ENCODE data around the gene UBALD1.

UBALD1 gene

DNA sequence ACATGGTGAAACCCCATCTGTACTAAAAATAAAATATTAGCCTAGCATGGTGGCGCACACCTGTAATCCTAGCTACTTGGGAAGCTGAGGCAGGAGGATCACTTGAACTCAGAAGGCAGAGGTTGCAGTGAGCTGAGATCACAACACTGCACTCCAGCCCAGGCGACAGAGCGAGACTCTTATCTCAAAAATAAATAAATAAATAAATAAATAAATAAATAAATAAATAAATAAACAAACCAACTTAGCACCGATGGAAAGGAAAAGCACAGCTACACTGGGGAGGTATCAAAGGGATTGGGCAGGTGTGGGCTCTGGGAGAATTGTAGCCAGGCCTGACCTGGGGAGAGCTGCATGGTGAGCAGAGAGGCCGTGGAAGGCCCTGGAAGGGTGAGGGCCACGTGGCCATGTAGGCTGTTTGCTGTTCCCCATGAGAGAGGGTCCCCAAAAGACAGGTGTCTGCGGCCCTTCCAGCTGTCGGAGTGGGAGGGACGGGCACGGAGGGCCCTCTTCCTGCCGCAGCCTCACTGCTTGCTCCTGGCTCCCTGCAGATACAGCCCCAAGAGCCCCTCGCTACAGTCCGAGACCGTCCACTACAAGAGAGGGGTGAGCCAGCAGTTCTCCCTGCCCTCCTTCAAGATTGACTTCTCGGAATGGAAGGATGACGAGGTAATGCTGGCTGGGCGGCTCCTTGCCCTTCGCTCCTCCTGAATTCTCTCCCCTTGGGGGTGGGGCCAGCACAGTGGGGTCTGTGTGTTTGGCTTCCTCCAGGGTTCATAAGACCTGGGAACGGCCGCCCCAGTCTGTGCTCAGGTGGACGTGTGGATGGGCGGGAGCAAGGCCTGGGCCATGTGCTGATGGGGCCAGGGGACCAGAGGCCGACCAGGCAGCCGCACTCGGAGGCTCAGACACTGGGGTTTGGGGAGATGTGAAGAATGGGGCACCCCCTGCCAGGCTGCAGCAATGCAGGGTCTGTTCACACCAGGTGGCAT, 42.3 kb upstream of the UBALD1 start:
- no peak for DNase-seq (ENCODE audit: low read depth)
- TF ChIP-seq, protein P1, sequence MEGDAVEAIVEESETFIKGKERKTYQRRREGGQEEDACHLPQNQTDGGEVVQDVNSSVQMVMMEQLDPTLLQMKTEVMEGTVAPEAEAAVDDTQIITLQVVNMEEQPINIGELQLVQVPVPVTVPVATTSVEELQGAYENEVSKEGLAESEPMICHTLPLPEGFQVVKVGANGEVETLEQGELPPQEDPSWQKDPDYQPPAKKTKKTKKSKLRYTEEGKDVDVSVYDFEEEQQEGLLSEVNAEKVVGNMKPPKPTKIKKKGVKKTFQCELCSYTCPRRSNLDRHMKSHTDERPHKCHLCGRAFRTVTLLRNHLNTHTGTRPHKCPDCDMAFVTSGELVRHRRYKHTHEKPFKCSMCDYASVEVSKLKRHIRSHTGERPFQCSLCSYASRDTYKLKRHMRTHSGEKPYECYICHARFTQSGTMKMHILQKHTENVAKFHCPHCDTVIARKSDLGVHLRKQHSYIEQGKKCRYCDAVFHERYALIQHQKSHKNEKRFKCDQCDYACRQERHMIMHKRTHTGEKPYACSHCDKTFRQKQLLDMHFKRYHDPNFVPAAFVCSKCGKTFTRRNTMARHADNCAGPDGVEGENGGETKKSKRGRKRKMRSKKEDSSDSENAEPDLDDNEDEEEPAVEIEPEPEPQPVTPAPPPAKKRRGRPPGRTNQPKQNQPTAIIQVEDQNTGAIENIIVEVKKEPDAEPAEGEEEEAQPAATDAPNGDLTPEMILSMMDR (IDR thresholded peaks at IDR 0.05; ENCODE audit: insufficient read depth, low read depth, low read length, missing control alignments), result no peak
- H3K4me3 ChIP-seq (ENCODE audit: low read depth, low read length), result no peak overlapping the region

DNA sequence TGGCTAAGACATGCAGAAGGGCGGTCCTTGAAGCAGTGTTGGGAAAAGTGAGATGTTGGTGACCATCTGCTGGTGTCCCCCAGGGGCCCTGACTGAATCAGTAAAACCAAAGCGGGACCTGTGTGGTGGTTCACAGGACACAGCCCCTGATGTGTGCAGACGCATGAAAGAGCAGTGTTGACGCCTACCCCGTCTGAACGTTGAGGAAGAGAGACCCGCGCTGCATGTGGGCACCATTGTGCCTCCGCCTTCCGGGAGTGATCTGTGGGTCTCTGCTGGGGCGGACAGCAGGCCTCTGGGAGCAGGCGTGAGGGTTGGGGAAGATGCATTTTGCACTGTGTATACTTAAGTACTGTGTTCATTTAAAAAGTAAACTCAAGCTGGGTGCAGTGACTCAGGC, 41.5 kb upstream of the UBALD1 start:
- no peak for DNase-seq (ENCODE audit: low read depth)
- TF ChIP-seq, protein P1 (IDR thresholded peaks at IDR 0.05; ENCODE audit: insufficient read depth, low read depth, low read length, missing control alignments), result no peak
- no peak overlapping the region for H3K4me3 ChIP-seq (ENCODE audit: low read depth, low read length)

DNA sequence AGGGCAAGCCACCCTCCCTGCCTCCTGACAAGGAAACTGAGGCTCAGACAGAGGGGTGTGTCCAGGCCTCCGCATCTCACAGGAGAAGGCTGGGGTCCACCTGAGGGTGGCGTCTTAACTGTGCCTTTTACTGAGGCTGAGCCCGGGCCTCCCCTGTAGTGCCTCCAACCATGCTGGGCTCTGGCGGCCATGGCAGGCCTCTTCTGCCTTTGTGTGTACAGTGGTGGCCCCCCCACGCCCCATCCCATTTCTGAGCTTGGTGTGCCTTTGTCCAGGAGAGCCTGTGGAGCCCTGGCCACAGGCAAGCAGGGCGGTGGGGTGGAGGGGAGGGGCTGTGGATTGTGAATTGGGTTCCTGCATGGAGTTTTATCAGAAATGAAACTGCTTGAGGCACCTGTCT, 41.1 kb upstream of the UBALD1 start:
- no peak overlapping the region for H3K4me3 ChIP-seq (ENCODE audit: low read depth, low read length)
- TF ChIP-seq, protein P1 (IDR thresholded peaks at IDR 0.05; ENCODE audit: insufficient read depth, low read depth, low read length, missing control alignments), result no peak
- no peak for DNase-seq (ENCODE audit: low read depth)

DNA sequence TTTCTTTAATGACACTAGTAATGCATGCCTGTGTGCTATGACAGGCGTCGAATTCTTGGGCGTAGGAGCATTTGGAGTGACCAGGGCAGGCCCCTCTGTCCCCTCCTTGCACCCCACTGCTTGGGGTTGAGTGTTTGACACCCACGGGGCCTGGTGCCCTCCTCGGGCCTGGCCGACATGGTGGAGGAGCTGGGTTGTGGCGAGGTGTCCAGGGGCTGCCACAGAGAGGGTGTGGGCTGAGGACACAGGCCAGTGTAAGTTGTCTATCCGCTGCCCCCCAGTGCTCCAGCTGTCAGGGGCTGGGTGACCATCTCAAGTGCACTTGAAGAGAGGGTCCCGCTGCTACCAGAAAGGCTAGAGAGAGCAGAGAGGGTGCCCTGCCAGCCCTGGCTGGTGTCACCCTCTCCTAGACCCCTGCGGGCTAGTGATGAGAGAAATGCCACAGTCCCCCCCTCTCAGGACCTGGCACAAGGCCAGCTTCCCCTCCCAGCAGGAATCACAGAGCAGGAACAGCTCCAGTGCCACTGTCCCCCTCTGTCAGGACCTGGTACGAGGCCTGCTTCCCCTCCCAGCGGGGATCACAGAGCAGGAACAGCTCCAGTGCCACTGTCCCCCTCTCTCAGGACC, 40.4 kb upstream of the UBALD1 start:
- TF ChIP-seq, protein P1 (IDR thresholded peaks at IDR 0.05; ENCODE audit: insufficient read depth, low read depth, low read length, missing control alignments), result no peak
- no peak for DNase-seq (ENCODE audit: low read depth)
- no peak overlapping the region for H3K4me3 ChIP-seq (ENCODE audit: low read depth, low read length)

DNA sequence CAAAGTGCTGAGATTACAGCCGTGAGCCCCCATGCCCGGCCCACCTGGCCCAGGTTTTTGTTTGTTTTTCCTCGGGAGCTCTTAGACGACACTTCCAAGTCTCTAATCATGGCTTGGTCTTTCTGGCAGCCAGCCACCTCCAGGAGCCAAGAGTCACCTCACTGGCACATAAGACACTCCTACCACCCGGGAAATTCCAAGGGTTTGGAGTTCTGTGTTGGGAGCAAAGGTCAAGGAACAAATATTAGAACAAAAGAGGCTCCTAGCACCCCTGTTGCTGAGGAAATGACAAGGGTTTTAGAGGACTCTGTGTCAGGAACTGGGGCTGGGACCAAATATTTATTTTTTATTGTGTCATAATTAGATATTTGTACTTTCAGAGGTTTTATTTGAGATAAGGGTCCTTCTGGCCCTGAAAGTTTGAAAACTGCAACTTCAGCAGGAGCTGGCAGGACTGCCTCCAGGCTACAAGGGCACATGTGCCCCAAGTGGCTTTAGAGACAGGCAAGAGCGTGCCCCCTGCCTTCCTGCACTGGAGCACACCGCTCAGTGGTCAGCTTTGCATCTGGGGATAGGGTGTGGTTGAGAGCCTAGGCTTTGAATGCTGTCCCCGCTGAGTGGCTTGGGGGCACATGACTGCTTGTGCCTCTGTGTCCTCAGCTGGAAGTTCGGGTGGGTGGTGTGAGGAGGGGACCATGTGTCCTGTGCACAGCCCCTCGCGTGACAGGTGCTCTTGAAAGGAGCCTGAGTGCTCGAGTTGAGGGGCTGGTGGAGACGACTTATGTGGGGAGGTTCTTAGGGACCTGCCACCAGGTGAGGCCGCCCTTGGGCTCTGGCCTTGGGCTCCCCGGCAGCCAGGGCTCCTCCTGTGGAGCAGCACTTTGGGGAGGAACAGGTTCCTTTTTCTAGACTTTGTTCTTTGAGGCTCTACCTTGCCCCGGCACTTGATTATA, 39.6 kb upstream of the UBALD1 start:
- H3K4me3 ChIP-seq (ENCODE audit: low read depth, low read length), result no peak overlapping the region
- TF ChIP-seq, protein P1 (IDR thresholded peaks at IDR 0.05; ENCODE audit: insufficient read depth, low read depth, low read length, missing control alignments), result no peak
- DNase-seq (ENCODE audit: low read depth), result no peak

DNA sequence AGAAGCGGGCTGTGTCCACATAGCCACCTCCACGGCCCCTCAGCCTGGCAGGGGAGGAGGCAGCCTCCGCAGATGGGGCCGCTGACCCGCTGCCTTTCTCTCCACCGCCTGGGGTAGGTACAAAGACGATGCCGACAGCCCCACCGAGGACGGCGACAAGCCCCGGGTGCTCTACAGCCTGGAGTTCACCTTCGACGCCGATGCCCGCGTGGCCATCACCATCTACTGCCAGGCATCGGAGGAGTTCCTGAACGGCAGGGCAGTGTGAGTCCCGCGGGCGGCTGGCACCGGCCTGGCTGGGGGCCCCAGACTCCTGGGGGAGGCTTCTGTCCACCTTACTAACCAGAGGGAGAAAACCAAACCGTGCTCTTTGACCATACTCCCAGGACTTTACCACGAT, 37.9 kb upstream of the UBALD1 start:
- no peak overlapping the region for H3K4me3 ChIP-seq (ENCODE audit: low read depth, low read length)
- no peak for DNase-seq (ENCODE audit: low read depth)
- TF ChIP-seq, protein P1 (IDR thresholded peaks at IDR 0.05; ENCODE audit: insufficient read depth, low read depth, low read length, missing control alignments), result no peak

All from GM12865 (cell line).